ENCODE measurements around the gene PLXNC1. TPM values are rescaled to one million over a fixed set of nuclear protein-coding genes. Genes with fewer than 3 reads are reported as not detected.

PLXNC1 gene
- total RNA-seq, 1 donor from 2014 or later = 28.0 TPM

GRCh38 chr12:94190623-94191022, 42.2 kb downstream of the PLXNC1 start:
- no peaks in the 10 kb centered on the region for H3K27me3 ChIP-seq (ENCODE audit: low read depth)
- ATAC-seq = no peak
- intact Hi-C loops (cut with DNase I) = no loop called here
- no peaks in the 10 kb centered on the region for H3K9me3 ChIP-seq
- peaks cover 6% of the 10 kb centered on the region for H3K36me3 ChIP-seq
- DNase-seq = no peak
- no peaks in the 10 kb centered on the region for H3K4me1 ChIP-seq
- no peak for TF ChIP-seq CTCF (IDR thresholded peaks at IDR 0.05)
- no peak overlapping the region for H3K27ac ChIP-seq
- H3K4me3 ChIP-seq = no peak overlapping the region

- no peak for DNase-seq
These were observed 42.6 kb downstream of the PLXNC1 start for GRCh38 chr12:94191023-94191422.

GRCh38 chr12:94191811-94192210, 43.4 kb downstream of the PLXNC1 start:
- DNase-seq (no peak), ATAC-seq (no peak)
- intact Hi-C loops (cut with DNase I) = no loop called here
- no peak overlapping the region for H3K4me3 ChIP-seq
- no peak overlapping the region for H3K27ac ChIP-seq
- H3K4me1 ChIP-seq = no peaks in the 10 kb centered on the region
- H3K9me3 ChIP-seq = no peaks in the 10 kb centered on the region
- peaks cover 4% of the 10 kb centered on the region for H3K36me3 ChIP-seq
- H3K27me3 ChIP-seq (ENCODE audit: low read depth) = no peaks in the 10 kb centered on the region
- TF ChIP-seq CTCF (IDR thresholded peaks at IDR 0.05) = no peak

More at GRCh38 chr12:94191023-94191422, 42.6 kb downstream of the PLXNC1 start:
- Histone ChIP-seq H3K36me3 (peaks cover 6% of the 10 kb centered on the region), H3K27me3 (ENCODE audit: low read depth) (no peaks in the 10 kb centered on the region), H3K4me1 (no peaks in the 10 kb centered on the region), H3K4me3 (no peak overlapping the region), H3K27ac (no peak overlapping the region), H3K9me3 (no peaks in the 10 kb centered on the region)
- no peak for ATAC-seq
- no peak for TF ChIP-seq CTCF (IDR thresholded peaks at IDR 0.05)
- intact Hi-C loops (cut with DNase I) = no loop called here

- no peak overlapping the region for H3K4me3 ChIP-seq
- no peaks in the 10 kb centered on the region for H3K36me3 ChIP-seq
- no peaks in the 10 kb centered on the region for H3K9me3 ChIP-seq
- intact Hi-C loops (cut with DNase I) = no loop called here
- no peak overlapping the region for H3K27ac ChIP-seq
- ATAC-seq = no peak
- DNase-seq = no peak
- no peaks in the 10 kb centered on the region for H3K4me1 ChIP-seq
- no peak for TF ChIP-seq CTCF (IDR thresholded peaks at IDR 0.05)
- no peaks in the 10 kb centered on the region for H3K27me3 ChIP-seq (ENCODE audit: low read depth)
These were observed 44.1 kb downstream of the PLXNC1 start for GRCh38 chr12:94192506-94192905.

- no peak overlapping the region for H3K4me3 ChIP-seq
- no peak for DNase-seq
These were observed 44.8 kb downstream of the PLXNC1 start for GRCh38 chr12:94193168-94193567.

More at GRCh38 chr12:94193168-94193567, 44.8 kb downstream of the PLXNC1 start:
- ATAC-seq = no peak
- Histone ChIP-seq H3K27ac (no peak overlapping the region), H3K9me3 (no peaks in the 10 kb centered on the region), H3K4me1 (no peaks in the 10 kb centered on the region), H3K36me3 (no peaks in the 10 kb centered on the region), H3K27me3 (ENCODE audit: low read depth) (no peaks in the 10 kb centered on the region)
- TF ChIP-seq CTCF (IDR thresholded peaks at IDR 0.05) = no peak
- intact Hi-C loops (cut with DNase I) = no loop called here
